GM12891 (cell line): ENCODE results near the gene PATZ1.

Source experiments
- PAX5 ChIP-seq: IDR thresholded peaks from 2 replicates; pipeline ENCODE4 v1.6.1; 2011; ENCODE audit warnings: low read length, moderate library complexity, mild to moderate bottlenecking; ENCODE audit not compliant: insufficient read depth, severe bottlenecking
- POLR2A ChIP-seq: IDR thresholded peaks from 2 replicates; pipeline ENCODE4 v1.6.1; 2011; ENCODE audit warnings: low read depth, low read length, control low read depth
- POLR2AphosphoS5 ChIP-seq: IDR thresholded peaks from 2 replicates; pipeline ENCODE4 v1.6.1; 2011; ENCODE audit warnings: low read depth, low read length, control low read depth
- SPI1 ChIP-seq: IDR thresholded peaks from 2 replicates; pipeline ENCODE4 v1.6.1; 2011; ENCODE audit warnings: low read depth, low read length, control low read depth
- TAF1 ChIP-seq: IDR thresholded peaks from 2 replicates; pipeline ENCODE4 v1.6.1; 2011; ENCODE audit warnings: low read depth, low read length, control low read depth

GRCh38 chr22:31342389-31343140 lies 3.6 kb downstream of the PATZ1 start:
- TF ChIP-seq POLR2AphosphoS5: no peak
- TF ChIP-seq POLR2A: no peak
- TF ChIP-seq PAX5: no peak
- no peak for TF ChIP-seq SPI1
- no peak for TF ChIP-seq TAF1
